ENCODE results near the gene TMEM232.

DNA sequence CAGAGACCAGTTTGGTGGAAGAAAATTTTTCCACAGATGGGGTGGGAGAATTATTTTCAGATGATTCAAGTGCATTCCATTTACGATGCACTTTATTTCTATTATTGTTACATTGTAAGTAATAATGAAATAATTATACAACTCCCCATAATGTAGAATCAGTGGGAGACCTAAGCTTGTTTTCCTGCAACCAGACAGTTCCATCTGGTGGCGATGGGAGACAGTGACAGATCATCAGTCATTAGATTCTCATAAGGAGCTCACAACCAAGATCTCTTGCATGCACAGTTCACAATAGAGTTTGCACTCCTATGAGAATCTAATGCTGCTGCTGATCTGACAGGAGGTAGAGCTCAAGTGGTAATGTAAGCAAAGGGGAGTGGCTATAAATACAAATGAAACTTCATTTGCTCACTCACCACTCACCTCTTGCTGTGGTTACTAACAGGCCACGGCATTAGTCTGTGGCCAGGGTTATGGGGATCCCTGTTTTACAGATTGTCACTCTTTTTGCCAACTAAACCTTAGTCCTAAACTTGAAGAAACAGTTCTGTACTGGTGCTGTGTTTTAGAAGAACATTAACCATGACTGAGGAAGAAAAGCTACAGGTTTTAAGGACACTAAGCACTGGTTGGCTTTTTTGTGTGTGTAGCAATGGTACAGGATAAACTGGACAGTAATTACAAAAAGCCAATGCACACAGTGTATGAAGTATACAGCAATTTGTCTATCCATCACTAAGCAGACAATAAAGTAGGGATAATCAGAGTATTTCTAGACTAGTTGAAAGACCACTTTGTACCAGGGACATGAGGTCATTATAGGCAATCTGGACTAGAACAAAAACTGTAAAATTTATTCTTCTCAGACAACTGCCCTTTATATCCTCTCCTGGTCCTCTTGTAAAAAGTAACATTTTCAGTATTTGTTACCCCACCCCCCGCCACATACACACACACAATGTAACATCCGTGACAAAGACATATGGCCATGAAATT lies 9.9 kb downstream of the TMEM232 start:
- TF ChIP-seq CTCF (IDR thresholded peaks at IDR 0.05) (peak; percentile 18; the same call in 1 of the 2 replicates), SIN3A (IDR thresholded peaks at IDR 0.05; ENCODE audit: borderline replicate concordance, insufficient read depth, low read depth, low read length) (no peak), REST (IDR thresholded peaks at IDR 0.05; ENCODE audit: insufficient read depth in 1 of 2, low read depth in 2 of 2, low read length in 1 of 2) (no peak), POLR2AphosphoS5 (IDR thresholded peaks at IDR 0.05; ENCODE audit: low read depth, low read length) (no peak)

Data from Panc1 (cell line).